NCI-H2107 (cell line): ENCODE results near the gene RTL10.

Source experiments
- DNase-seq: peaks from one replicate; lab custom pipeline; 2025; lab: John Stamatoyannopoulos, UW

RTL10 gene

DNA sequence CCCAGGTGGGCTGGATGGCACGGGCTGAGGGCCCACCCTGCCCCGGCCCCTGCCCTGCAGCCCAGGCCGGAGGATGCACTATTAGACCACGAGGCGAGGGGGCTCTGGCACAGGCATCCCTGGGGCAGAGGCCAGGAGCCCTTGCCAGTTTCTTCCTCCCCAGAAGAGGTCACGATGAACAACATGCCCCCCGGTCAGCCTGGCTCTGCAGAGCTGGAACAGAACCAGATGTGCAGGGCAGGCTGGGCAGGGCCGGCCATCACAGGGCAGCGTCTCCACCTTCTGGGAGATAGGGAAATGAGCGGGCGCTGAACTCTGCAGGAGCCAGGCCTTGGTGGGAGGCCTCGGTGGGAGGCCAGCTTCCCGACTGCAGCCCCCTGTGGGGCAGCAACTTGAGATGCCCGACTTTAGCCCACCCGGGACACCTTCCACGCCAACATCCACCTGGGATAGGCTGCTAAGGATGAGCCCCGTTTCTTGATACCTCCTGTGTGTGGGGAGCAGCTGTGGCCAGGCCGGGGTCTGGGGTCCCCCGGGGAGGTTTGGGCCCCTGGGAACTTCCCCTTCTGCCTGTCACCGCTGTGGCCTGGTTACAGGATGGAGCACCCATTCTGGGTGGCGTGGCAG is 21.8 kb upstream of the RTL10 start:
- DNase-seq = no peak

DNA sequence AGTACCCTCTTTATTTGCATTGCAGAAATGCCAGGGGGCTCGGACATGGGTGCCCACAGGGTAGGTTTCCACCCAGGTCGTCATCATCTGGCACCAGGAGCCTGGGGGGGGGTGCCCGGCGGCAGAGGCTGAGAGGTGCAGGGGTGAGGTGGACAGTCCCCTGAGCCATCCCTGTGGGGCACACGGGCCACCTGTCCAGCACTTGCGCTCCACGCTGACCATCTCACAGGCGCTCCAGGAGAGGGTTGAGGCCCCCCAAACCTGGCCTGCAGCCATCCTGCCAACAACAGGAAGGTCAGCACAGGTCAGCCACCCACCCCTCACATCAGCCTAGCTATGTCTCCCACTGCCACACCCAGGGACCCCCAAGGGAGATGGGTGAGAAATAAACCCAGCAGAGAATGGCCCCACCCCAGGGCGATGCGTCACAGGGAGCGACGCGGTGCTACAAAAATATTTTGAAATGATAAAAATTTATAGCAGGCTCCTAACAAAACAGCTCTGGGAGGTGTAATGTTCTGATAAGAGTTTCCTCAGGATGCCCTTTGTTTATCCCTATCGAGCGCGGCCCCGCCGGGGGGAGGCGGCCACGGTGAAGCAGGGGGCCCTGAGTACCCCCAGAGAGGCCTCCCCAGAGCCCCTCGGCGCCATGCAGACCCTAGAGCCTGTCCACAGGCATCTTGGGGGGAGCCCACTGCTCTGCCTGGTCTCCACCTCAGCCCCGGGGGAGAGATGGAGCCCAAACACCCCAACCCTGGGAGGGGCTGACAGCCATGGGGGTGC is 21.0 kb upstream of the RTL10 start:
- DNase-seq = no peak

DNA sequence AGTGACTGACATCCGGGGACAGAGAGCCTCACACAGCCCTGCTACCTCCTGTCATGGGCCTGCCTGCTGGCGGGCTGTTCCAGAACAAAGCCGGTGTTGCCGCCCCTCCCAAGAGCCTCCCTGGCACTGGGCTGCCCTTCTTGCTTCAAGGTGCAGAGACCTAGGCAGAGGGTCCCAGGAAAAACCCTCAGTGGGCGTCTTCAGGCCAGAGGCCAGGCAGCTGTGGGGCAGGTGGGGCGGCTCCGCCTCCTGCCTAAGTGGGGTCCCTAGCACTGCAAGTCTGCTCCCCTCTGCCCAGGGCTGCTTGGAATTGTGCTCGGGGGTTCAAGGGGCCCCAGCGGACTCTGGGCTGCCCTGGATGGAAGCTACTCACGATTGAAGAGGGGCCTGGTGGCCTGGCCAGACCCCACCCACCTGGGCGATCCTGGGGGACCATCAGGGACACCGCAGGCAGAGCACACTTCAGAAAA is 20.4 kb upstream of the RTL10 start:
- DNase-seq = no peak

DNA sequence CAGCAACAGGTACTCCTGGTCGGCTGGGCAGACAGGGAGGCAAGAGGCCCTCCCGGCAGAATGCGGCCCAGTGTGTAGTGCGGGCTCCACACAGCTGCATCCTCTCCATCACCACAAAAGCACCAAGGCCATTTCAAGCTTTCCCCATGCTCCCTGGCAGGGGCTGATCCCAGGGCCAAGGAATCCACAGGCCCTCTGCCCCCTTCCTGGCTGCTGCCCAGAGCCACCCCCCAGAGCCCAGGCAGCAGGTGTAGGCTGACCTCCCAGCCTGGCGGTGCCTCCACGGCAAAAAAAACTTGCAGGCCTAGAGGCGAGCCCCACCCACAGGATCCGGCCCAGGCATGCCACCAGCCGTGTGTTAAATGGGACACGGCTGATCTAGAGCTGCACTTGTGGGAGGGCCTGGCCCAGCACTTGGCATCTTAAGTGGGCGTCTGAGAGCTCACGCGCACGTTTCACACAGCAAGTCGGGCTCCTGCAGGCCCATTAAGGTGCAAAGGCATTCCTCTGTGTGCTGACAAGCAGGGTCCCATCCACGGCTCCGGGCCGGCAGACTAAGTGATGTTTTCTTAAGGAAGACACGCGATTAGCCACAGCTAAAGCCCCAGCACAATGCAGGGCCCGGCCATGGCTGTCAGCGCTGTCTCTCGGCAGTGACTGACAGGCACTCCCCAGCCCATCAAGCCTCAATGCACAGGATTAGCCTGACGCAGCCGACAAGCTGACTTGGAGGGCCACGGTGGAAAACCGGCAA is 19.8 kb upstream of the RTL10 start:
- DNase-seq = no peak

DNA sequence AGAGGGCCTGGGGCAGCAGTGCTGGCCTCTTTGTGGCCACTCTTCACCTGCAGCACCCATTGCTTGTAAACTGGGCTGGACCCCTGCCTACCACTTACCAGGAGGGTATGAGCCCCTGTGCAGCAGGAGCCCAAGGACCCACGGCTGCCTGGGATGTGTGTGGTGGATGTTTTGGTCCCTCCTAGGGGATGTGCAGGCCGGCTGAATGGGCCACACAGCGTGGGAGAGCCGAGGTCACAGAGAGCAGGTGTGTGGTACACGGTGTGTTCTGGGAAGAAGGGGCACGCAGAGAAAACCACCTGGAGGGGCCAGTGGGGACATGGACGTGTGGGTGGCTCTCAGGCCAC is 19.3 kb upstream of the RTL10 start:
- no peak for DNase-seq

DNA sequence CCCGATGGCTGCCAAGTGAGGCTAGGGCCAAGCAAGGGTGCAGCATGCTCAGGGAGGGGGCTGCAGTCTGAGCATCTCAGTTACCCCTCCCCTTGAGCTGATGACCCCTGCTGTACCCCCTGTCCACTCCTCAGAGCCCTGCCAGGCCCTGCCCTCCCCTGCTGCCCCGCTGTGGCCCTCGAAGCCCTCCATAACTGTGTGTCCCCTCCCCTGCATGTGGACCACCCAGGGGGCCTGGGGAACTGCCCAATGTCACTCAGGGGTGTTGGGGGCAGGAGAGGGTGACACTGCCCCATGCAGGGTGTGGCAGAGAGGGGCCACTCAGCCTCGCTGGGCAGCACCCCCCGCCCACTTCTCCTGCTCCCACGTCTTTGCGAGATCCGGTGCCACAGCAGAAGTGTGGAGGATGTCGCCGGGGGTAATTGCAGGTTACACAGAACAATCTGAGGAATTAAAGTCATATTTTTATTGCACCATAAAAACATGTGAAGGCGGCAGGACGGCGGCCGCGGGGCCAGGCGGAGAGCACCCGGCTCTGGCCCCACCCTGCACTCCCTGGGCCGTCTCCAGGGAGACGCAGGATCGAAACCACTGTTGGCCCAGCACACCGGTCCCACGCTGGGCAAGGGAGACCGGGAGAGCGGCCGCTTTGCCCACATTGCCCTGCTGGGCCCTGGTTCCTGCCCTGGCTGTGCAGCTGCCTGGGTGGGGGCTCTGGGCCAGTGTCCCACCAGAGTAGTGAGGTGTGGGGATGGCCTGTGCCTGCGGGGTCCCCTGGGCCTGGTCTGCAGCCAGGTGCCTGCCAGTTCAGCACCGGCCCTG is 18.7 kb upstream of the RTL10 start:
- no peak for DNase-seq

DNA sequence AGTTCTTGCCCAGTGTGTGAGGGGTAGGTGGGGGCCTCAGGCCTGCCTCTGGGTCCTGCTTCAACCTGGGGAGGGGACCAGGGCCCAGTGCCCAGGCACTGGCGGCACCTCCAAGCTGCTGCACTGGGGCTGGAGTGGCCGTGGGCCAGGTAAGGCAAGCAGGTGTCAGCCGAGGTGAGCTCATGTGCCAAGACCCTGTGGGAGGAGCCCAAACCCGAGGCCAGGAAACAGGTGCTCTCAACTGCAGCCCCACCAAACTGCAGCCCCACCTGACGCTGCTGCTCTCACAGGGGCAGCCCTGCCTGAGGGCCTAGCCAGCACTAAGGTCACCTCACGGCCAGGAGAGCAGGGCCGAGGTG is 18.1 kb upstream of the RTL10 start:
- no peak for DNase-seq

DNA sequence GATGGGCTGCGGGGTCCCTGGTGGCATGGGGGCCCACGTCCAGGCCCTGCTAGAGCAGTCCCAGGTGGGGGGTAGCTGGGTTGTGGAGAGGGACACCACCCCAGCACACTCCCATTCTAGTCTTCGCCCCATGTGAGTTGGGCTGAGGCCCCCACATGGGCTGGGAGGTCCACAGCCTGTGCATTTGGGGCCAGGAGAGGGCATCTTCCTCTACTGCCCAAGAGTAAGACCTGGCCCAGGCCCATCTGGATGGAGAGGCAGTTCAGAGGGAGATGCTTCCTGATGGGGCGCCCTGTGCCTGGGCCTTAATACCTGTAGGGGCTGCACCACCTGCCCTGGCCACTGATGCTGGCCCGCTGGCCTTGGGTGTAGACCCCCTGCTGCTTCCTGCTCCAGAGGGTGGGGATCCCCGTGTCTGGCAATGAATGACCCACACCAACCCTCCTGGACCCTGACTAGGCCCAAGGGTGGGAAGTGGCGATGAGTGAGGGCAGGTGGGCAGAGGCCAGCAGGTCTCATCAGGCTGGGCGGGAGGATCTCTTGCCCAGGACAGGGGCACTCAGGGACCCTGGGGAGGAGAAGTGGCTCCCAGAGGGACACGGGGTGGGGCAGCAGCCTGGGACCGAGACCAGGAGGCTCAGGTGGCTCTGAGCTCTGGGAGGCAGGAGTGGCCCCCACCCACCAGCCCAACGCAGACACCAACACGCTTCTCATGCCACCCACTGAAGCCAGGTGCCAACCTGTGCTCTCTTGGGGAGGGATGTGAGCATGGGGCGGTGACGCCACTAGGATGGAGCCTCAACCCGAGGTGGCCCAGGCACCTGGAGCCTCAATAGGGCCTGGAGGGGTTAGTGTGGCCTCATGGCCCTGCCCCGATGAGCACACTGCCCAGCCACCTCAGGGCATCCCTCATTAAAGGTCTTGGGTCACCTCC is 17.4 kb upstream of the RTL10 start:
- DNase-seq = no peak

DNA sequence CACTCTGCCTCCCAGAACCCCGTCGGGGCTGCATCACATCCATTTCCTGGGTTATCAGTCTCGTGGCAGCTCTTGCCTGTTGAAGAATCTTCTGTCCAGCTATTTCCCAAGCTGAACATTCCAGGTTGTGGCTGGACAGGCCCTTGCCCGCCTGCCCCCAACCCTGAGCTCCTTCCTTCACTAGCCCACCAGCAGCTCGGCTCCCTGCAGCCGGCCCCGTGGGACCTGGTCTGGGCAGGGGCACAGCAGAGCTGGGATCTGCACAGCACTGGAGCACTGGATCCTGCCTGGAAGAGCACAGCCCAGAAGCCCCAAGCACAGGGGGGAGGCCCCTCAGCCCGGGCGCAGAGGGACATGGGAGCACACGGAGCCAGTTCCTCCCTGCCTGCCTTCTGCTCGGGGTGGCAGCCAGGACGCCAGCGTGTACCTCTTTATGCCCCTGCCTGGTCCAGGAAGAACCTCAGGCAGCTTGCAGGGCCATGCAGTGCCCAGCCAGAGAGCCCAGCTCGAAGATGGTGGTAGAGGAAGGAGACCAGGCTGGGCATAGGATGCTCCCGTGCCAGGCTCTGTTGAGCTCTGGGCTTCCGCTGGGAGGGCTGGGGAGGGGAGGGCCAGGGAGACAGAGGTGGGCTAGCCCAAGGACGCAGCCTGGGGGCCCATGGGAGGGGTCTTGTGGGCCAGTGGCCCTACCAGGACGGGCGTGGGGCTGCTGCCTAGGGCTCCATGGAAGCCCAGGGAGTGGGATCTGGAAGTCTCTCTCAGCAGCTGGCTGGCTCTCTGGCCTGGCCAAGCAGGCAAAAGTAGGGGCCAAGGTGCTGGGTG is 16.6 kb upstream of the RTL10 start:
- no peak for DNase-seq

DNA sequence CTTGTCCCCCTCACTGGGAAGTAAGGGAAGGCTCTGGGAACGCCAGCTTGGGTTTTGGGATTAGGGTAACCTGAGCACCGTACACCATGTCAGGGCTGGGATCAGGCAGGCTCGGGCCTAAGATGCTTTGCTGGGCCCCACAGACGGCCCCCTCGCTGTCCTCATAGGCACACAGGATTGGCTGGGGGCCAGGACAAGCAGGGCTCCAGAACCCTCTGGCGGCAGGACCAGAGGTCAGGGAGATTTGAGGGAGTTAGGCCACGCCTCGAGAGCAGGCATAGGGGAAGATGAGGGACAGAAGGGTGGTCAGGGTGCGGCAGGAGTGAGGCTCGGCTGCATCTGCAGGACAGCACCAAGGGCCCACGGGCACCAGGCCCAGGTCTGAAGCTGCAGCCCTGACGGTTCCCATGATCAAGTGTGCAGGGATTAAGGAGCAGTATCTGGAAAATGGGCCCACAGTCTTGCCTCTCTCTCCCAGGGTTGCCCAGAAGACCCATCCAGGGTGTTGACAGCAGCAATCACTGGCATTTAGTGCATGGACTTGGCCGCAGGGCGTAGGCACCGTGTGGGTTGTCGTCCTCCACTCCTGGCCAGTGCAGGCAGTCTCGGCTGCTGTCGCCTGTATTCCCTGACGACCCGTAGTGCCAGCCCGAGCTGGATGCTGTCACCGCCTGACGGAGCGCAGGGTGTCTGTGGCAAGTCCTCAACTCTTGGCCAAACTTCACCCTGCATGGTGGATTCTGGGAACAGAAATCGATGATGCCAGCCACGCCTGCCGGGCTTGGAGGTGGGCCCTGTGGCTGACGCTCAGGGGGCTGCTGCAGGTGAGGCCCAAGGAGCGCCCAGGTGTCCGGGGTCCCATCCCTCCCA is 15.7 kb upstream of the RTL10 start:
- DNase-seq = no peak

DNA sequence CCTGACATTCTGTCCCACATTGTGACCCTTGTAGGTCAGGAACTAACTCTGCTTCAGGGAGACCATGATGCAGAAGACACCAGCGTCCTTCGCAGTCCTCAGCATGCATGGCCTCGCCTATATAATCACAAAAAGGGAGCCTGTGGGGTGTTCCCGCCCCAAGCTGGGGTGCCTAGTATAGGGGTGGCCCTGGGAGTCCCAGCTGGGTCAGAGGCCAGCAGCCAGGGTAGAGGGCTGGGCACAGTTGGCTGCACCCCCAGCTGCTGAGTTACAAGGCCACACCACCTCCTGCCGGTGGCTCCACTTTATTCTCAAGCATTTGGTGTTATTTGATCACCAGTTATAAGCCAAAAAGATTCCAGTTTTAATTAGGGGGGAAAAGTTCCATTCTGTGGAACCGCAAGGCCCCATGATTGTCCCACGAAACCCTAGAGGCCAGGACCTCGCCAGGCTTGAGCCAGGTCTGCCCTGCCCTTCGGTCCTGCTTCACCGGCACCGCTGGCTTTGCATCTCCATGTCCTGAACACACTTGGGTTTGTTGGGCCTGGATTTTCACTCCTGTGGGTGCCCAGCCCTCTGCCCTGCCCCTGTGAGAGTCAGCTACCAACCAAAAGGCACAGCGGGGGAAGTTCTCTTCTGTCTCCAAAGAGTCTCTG is 15.0 kb upstream of the RTL10 start:
- no peak for DNase-seq

DNA sequence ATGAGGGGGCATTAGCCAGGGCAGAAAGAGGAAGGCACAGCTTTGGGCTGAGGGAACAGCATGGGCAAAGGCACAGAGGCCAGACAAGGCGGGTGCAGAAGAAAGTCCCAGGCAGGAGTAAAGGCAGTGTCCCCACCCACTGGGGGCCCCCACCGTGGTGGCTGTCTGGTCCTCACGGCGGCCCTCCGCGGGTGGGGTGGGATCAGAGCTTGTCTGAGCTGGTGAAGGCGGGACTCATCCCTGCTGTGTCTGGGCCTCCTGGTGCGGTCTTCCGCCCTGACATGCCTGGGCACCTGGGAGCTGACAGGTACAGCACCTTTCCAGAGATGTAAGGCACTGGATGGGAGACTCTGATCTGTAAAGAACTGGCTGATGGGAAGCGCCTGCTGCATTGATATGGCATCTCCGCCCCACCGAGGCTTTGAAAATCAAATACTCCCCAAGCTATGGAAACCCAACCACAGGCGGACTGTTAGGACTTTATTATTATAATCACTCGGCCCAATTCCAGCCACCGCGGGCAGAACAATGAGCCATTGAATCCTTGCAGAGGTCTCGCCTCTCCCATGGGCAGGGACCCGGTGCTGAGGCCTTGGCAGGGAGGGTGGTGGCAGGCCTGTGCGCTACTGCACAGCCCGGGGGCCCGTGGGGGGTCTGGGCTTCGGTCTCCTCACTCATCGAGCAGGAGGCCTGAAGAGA is 14.2 kb upstream of the RTL10 start:
- no peak for DNase-seq

DNA sequence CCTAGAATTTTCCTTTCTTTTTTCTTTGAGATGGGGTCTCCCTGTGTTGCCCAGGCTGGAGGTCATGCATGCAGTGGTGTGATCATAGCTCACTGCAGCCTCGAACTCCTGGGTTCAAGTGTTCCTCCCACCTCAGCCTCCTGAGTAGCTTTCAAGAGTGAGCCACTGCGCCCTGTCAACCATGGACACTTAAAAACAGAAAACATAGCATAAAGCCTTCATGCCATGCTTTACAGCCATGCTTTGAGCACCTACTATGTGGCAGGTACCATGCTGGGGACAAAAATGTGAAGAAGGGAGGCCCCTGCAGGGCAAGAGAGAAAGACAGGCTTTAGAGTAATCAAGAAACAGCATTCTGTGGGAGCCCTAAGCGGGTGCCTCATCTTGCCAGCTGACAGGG is 13.7 kb upstream of the RTL10 start:
- DNase-seq = no peak

DNA sequence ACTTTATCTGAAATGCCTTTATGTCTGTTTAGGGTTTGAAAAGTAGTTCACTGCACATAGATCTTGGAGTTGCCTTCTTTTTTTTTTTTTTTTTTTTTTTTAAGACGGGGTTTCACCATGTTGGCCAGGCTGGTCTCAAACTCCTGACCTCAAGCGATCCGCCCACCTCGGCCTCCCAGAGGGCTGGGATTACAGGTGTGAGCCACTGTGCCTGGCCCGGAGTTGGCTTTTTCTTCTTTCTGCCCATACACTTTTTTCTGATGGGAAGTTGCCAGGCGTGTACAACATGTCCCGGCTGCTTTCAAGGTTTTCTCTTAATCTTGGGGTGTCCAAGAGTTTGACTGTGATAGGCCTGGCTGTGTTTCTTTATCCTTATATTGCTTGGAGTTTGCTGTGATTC is 12.9 kb upstream of the RTL10 start:
- no peak for DNase-seq

DNA sequence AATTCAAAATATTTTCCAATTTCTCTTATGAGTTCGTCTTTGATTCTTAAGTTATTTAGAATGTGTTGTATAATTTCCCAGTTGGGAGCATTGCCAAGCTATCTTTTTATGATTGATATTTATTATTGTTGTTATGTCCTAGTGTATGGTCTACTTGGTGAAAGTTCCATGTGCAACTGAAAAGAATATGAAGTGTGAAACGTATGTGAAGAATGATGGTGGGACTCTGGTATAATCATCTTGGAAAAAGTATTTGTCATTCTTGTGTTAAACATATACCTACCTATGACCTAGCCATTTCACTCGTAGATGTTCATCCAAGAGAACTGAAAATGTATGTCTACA is 12.0 kb upstream of the RTL10 start:
- DNase-seq = no peak

DNA sequence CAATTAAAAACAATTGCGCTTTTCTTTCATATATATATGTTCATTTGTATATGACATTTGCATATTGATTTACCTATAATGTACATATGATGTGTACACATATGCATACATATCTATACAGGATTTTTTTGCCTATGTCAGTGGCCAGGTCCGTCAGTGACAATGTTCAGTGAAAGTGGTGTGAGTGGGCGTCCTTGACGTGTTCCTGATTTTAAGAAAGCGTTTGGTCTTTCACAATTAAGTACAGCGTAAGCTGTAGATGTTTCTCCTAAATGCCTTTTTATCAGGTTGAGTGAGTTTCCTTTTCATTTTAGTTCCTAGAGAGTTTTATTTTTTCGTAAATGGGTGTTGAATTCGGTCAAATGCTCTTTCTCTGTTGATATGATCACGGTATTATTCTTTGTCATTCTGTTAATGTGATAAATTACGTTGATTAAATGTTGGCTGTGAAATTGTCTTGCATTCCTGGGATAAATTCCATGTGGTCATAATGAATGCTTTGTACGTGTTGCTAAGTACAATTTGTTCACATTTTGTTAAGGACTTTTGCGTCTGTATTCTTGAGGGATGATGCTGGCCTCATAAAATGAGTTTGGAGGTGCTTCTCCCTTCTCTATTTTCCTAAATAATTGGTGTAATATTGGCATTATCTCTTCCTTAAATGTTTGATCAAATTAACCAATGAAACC is 10.6 kb upstream of the RTL10 start:
- no peak for DNase-seq

DNA sequence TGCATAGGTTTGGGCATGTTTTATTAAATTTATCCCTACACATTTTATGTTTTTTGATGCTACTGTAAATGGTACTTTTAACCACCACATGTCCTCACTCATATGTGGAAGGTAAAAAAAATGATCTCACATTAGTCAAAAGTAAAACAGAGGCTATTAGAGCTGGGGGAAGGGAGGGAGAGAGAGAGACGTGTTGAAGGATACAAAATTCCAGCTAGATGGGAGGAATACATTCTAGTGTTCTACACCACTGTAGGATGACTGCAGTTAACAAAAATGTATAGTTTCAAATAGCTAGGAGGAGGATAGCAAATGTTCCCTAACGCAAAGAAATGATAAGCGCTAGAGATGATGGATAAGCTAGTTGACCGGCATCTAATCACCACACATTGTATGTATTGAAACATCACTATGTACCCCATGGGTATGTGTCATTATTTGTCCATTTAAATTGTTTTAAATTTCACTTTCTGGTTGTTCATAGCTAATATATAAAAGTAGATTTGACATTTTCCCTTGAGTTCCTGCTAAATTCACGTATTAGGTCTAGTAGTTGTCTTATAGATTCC is 9.9 kb upstream of the RTL10 start:
- DNase-seq = no peak
